ENCODE results near the gene RIPOR1. TPM values are rescaled to one million over a fixed set of nuclear protein-coding genes. Genes with fewer than 3 reads are reported as not detected.

Gene RIPOR1, protein sequence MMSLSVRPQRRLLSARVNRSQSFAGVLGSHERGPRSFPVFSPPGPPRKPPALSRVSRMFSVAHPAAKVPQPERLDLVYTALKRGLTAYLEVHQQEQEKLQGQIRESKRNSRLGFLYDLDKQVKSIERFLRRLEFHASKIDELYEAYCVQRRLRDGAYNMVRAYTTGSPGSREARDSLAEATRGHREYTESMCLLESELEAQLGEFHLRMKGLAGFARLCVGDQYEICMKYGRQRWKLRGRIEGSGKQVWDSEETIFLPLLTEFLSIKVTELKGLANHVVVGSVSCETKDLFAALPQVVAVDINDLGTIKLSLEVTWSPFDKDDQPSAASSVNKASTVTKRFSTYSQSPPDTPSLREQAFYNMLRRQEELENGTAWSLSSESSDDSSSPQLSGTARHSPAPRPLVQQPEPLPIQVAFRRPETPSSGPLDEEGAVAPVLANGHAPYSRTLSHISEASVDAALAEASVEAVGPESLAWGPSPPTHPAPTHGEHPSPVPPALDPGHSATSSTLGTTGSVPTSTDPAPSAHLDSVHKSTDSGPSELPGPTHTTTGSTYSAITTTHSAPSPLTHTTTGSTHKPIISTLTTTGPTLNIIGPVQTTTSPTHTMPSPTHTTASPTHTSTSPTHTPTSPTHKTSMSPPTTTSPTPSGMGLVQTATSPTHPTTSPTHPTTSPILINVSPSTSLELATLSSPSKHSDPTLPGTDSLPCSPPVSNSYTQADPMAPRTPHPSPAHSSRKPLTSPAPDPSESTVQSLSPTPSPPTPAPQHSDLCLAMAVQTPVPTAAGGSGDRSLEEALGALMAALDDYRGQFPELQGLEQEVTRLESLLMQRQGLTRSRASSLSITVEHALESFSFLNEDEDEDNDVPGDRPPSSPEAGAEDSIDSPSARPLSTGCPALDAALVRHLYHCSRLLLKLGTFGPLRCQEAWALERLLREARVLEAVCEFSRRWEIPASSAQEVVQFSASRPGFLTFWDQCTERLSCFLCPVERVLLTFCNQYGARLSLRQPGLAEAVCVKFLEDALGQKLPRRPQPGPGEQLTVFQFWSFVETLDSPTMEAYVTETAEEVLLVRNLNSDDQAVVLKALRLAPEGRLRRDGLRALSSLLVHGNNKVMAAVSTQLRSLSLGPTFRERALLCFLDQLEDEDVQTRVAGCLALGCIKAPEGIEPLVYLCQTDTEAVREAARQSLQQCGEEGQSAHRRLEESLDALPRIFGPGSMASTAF
- 5.7 TPM for total RNA-seq
- polyA plus RNA-seq: 25.4 TPM
- long read RNA-seq, donor 1: 0 reads
- long read RNA-seq, donor 2: 0 reads
- long read RNA-seq, donor 3: 0 reads
- long read RNA-seq, donor 4: 0 reads
- long read RNA-seq, donor 5, partial matches to known transcripts: 13 of 14 reads
- long read RNA-seq, donor 5, other reads (novel, unspliced or antisense): 0 of 14 reads
- long read RNA-seq, donor 6, full-length matches to known transcripts: 1 of 1 reads
- long read RNA-seq, donor 6, partial matches to known transcripts: 0 of 1 reads
- long read RNA-seq, donor 6, other reads (novel, unspliced or antisense): 0 of 1 reads
- long read RNA-seq, donor 7, partial matches to known transcripts: 0 of 1 reads
- long read RNA-seq, donor 7, other reads (novel, unspliced or antisense): 0 of 1 reads
- long read RNA-seq, donor 8, partial matches to known transcripts: 0 of 1 reads
- long read RNA-seq, donor 8, other reads (novel, unspliced or antisense): 0 of 1 reads
- long read RNA-seq, donor 9, partial matches to known transcripts: 5 of 5 reads
- long read RNA-seq, donor 9, other reads (novel, unspliced or antisense): 0 of 5 reads
- long read RNA-seq, donor 10, partial matches to known transcripts: 0 of 1 reads
- long read RNA-seq, donor 10, other reads (novel, unspliced or antisense): 0 of 1 reads

DNA sequence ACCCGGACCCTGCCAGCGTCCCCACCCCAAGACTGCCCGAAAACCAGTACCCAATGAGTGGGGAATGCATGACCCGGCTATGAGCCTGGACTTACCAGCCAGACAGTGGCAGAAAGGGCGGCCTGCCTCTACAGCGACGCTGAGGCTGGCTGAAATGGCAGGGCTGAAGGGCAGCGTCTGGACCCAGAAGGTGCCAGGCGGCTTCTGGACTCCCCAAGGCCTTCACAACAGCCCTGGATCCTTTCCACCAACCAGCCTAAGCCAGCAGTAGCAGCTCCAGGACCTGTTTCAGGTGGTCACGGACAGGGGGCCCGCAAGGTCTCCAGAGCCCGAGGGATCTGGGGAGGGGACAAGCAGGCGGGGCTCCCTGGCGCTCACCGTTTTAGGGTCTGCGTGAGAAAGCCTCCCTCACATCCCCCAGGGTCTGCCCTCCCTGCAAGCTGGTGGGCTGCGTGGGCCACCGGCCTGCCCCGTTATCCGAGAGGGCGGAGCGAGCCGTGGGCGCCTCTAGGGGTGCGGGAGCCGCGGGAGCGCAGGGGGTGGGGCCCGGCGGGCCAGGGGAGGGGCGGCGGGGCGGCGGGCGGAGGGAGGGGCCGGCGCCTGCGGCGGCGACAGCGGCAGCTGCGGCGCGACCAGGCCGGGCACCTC lies at the start of gene RIPOR1:
Gene RIPOR1 (plus strand): TSS at position 608 of the 648 bp plus-strand sequence. CDS start 9,618 bp downstream, outside the sequence.
- Histone ChIP-seq H3K27ac (ENCODE audit: low read depth in 1 of 2, low read length in 1 of 2) (peak within 1 kb of the TSS; percentile 26 to 65), H3K9me3 (ENCODE audit: control insufficient read depth in 2 of 2, insufficient read depth in 1 of 2, low read length in 1 of 2) (peaks cover 0 to 17% of the 10 kb centered on the region in 2 donors), H3K4me3 (ENCODE audit: low read length in 2 of 2) (peak within 1 kb of the TSS; percentile 38 to 62), H3K36me3 (ENCODE audit: control insufficient read depth in 2 of 2, insufficient read depth in 2 of 2, low read length in 1 of 2) (no peaks in the 10 kb centered on the region), H3K4me1 (ENCODE audit: control insufficient read depth in 2 of 2, insufficient read depth in 2 of 2, low read length in 2 of 2) (peaks cover 30 to 43% of the 10 kb centered on the region in 2 donors), H3K27me3 (ENCODE audit: control insufficient read depth in 2 of 2, insufficient read depth in 1 of 2, low read length in 1 of 2) (peaks cover 26 to 92% of the 10 kb centered on the region in 2 donors)
- no peak for DNase-seq (ENCODE audit: low read depth in 6 of 9, low spot score in 9 of 9)
- WGBS: 25% methylated on average over 44 of the region's 45 CpGs

DNA sequence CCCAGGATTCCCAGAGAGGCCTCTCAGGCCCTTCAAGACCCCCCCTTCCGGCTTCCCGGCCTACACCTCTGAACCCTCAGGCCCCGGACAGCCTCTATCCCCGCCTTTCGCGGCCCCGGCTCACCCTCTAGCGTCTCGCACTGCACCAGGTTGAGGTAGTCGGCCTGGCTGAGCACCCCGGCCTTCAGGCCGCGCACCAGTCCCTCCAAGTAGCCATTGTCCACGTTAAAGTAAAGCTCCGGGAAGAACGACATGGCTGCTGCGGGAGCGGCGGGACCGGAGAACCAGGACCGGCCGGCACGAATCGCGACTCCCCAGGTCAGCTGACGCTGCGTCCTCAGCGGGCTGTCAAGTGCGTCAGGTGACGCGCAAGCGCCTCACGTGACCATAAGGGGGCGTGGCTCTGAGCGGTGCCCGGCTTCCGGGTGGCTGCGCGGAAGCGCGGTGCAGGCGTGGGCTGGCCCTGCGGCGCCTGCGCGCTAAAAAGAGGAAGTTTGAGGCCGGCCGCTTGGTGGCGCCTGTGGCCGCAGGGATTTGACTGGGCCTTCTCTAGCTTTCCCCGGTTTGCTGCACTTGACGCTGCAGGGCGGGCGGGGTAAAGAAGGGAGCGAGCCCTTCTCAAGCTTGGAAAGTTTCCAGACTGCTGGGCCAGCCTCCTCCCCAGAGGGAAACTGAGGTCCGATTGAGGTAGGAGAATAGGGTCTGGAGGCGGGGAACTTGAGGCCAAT lies 47.6 kb upstream of the RIPOR1 start, which contains the start of gene ATP6V0D1:
Gene ATP6V0D1 (minus strand): TSS at position 325 of the 728 bp plus-strand sequence. CDS start 71 bp downstream, at position 254.
- H3K27me3 ChIP-seq (ENCODE audit: control insufficient read depth in 2 of 2, insufficient read depth in 1 of 2, low read length in 1 of 2): no peaks in the 10 kb centered on the region
- peaks cover 12 to 15% of the 10 kb centered on the region in 2 donors for H3K36me3 ChIP-seq (ENCODE audit: control insufficient read depth in 2 of 2, insufficient read depth in 2 of 2, low read length in 1 of 2)
- H3K4me1 ChIP-seq (ENCODE audit: control insufficient read depth in 2 of 2, insufficient read depth in 2 of 2, low read length in 2 of 2): peaks cover 14 to 29% of the 10 kb centered on the region in 2 donors
- no peaks in the 10 kb centered on the region for H3K9me3 ChIP-seq (ENCODE audit: control insufficient read depth in 2 of 2, insufficient read depth in 1 of 2, low read length in 1 of 2)
- peak within 1 kb of the TSS; percentile 88 to 89 for H3K27ac ChIP-seq (ENCODE audit: low read depth in 1 of 2, low read length in 1 of 2)
- H3K4me3 ChIP-seq (ENCODE audit: low read length in 2 of 2): peak within 1 kb of the TSS; percentile 87 to 96
- DNase-seq (ENCODE audit: low read depth in 6 of 9, low spot score in 9 of 9): peak; percentile 94 to 100 (median 99)
- WGBS: under 1% methylated on average over 57 of the region's 57 CpGs

GRCh38 chr16:67481561-67482232 lies 46.9 kb upstream of the RIPOR1 start:
- WGBS: 5% methylated on average over 17 of the region's 17 CpGs
- H3K36me3 ChIP-seq (ENCODE audit: control insufficient read depth in 2 of 2, insufficient read depth in 2 of 2, low read length in 1 of 2): peaks cover 14 to 15% of the 10 kb centered on the region in 2 donors
- peak overlapping the region; percentile 87 to 89 for H3K27ac ChIP-seq (ENCODE audit: low read depth in 1 of 2, low read length in 1 of 2)
- peaks cover 14 to 29% of the 10 kb centered on the region in 2 donors for H3K4me1 ChIP-seq (ENCODE audit: control insufficient read depth in 2 of 2, insufficient read depth in 2 of 2, low read length in 2 of 2)
- H3K4me3 ChIP-seq (ENCODE audit: low read length in 2 of 2): peak overlapping the region; percentile 87 to 96
- no peaks in the 10 kb centered on the region for H3K9me3 ChIP-seq (ENCODE audit: control insufficient read depth in 2 of 2, insufficient read depth in 1 of 2, low read length in 1 of 2)
- no peaks in the 10 kb centered on the region for H3K27me3 ChIP-seq (ENCODE audit: control insufficient read depth in 2 of 2, insufficient read depth in 1 of 2, low read length in 1 of 2)
- peak in 5 of 9 donors; percentile 15 to 61 (median 31) for DNase-seq (ENCODE audit: low read depth in 6 of 9, low spot score in 9 of 9)

DNA sequence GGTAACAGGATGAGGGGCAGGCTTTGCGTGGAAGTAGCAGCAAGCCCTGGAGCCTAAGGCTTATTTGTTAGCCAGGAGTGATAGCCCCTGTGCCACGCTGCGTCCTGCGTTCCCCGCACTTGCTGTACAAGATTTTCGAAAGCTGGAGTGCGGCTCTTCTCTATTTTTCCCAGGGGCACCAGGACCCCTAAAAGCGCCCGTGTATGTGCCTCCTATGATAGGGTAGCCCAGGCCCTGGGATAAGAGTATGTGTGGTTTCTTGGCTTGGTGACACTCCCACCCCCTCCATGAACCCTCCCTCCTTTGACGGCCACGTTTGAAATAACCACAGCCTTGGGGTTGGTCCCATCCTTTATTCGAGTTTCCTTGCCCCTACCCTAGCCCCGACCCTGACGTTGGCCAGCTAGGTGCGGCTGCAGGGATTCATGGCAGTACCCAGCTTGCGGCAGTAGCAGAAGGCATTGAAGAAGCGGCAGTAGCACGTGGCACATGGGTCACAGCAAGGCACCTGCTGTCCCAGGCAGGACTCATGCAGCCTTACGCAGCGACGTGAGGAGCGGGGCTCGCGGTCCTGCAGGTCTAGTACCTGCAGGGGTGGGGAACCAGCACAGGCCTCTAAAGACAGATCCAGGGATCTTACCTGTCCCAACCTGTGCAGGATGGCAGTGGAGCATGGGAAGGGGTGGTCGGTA lies 46.2 kb upstream of the RIPOR1 start:
- peak in 1 of 9 donors; percentile 4 for DNase-seq (ENCODE audit: low read depth in 6 of 9, low spot score in 9 of 9)
- Histone ChIP-seq H3K4me3 (ENCODE audit: low read length in 2 of 2) (peak overlapping the region; percentile 87 to 96), H3K4me1 (ENCODE audit: control insufficient read depth in 2 of 2, insufficient read depth in 2 of 2, low read length in 2 of 2) (peaks cover 14 to 29% of the 10 kb centered on the region in 2 donors), H3K9me3 (ENCODE audit: control insufficient read depth in 2 of 2, insufficient read depth in 1 of 2, low read length in 1 of 2) (no peaks in the 10 kb centered on the region), H3K27me3 (ENCODE audit: control insufficient read depth in 2 of 2, insufficient read depth in 1 of 2, low read length in 1 of 2) (no peaks in the 10 kb centered on the region), H3K27ac (ENCODE audit: low read depth in 1 of 2, low read length in 1 of 2) (peak overlapping the region; percentile 64 to 87), H3K36me3 (ENCODE audit: control insufficient read depth in 2 of 2, insufficient read depth in 2 of 2, low read length in 1 of 2) (peaks cover 14 to 17% of the 10 kb centered on the region in 2 donors)
- WGBS: 73% methylated on average over 25 of the region's 25 CpGs

GRCh38 chr16:67483150-67483549 lies 45.5 kb upstream of the RIPOR1 start, which contains the start of gene AGRP:
Gene AGRP (minus strand): TSS chr16:67483547. CDS start chr16:67483398, 149 bp downstream.
- peaks cover 14 to 30% of the 10 kb centered on the region in 2 donors for H3K4me1 ChIP-seq (ENCODE audit: control insufficient read depth in 2 of 2, insufficient read depth in 2 of 2, low read length in 2 of 2)
- no peak within 1 kb of the TSS for H3K27ac ChIP-seq (ENCODE audit: low read depth in 1 of 2, low read length in 1 of 2)
- WGBS: 98% methylated on average over 6 of the region's 6 CpGs

GRCh38 chr16:67483731-67484525 lies 44.7 kb upstream of the RIPOR1 start:
- Histone ChIP-seq H3K9me3 (ENCODE audit: control insufficient read depth in 2 of 2, insufficient read depth in 1 of 2, low read length in 1 of 2) (no peaks in the 10 kb centered on the region), H3K4me1 (ENCODE audit: control insufficient read depth in 2 of 2, insufficient read depth in 2 of 2, low read length in 2 of 2) (peaks cover 14 to 37% of the 10 kb centered on the region in 2 donors), H3K27ac (ENCODE audit: low read depth in 1 of 2, low read length in 1 of 2) (no peak overlapping the region), H3K4me3 (ENCODE audit: low read length in 2 of 2) (no peak overlapping the region), H3K27me3 (ENCODE audit: control insufficient read depth in 2 of 2, insufficient read depth in 1 of 2, low read length in 1 of 2) (no peaks in the 10 kb centered on the region), H3K36me3 (ENCODE audit: control insufficient read depth in 2 of 2, insufficient read depth in 2 of 2, low read length in 1 of 2) (peaks cover 14 to 22% of the 10 kb centered on the region in 2 donors)
- DNase-seq (ENCODE audit: low read depth in 6 of 9, low spot score in 9 of 9): no peak
- WGBS: 93% methylated on average over 12 of the region's 12 CpGs

More at GRCh38 chr16:67483150-67483549, 45.5 kb upstream of the RIPOR1 start, which contains the start of gene AGRP:
- Histone ChIP-seq H3K4me3 (ENCODE audit: low read length in 2 of 2) (peak within 1 kb of the TSS; percentile 87 to 96), H3K9me3 (ENCODE audit: control insufficient read depth in 2 of 2, insufficient read depth in 1 of 2, low read length in 1 of 2) (no peaks in the 10 kb centered on the region), H3K36me3 (ENCODE audit: control insufficient read depth in 2 of 2, insufficient read depth in 2 of 2, low read length in 1 of 2) (peaks cover 14 to 22% of the 10 kb centered on the region in 2 donors), H3K27me3 (ENCODE audit: control insufficient read depth in 2 of 2, insufficient read depth in 1 of 2, low read length in 1 of 2) (no peaks in the 10 kb centered on the region)
- no peak for DNase-seq (ENCODE audit: low read depth in 6 of 9, low spot score in 9 of 9)
